HFFc6 (cell line): ENCODE data around the gene MGAT3. TPM values are rescaled to one million over a fixed set of nuclear protein-coding genes. Genes with fewer than 3 reads are reported as not detected.

ENCODE experiments used
- DNase-seq: peaks from one replicate; pipeline ENCODE4 v3.0.0-alpha.2; 2018
- H3K27ac Mint-ChIP-seq: 2 replicates; pipeline ENCODE4 v1.8.0; 2020; ENCODE audit warnings: mild to moderate bottlenecking, mixed read lengths
- H3K27me3 Mint-ChIP-seq: 2 replicates; pipeline ENCODE4 v1.8.0; 2021; ENCODE audit warnings: mild to moderate bottlenecking, moderate library complexity, mixed read lengths; ENCODE audit not compliant: insufficient read depth
- H3K36me3 Mint-ChIP-seq: 2 replicates; pipeline ENCODE4 v1.8.0; 2021; ENCODE audit warnings: low read depth, mixed read lengths
- H3K4me1 Mint-ChIP-seq: 2 replicates; pipeline ENCODE4 v1.8.0; 2020; ENCODE audit warnings: low read depth, mixed read lengths
- H3K4me3 Mint-ChIP-seq: 2 replicates; pipeline ENCODE4 v1.8.0; 2020; ENCODE audit warnings: mild to moderate bottlenecking, moderate library complexity, mixed read lengths
- H3K9me3 Mint-ChIP-seq: 2 replicates; pipeline ENCODE4 v1.8.0; 2020; ENCODE audit warnings: mild to moderate bottlenecking, mixed read lengths
- CTCF ChIP-seq: fragments of 200-600 bp; sonication (generic); IDR thresholded peaks from 2 replicates; pipeline ENCODE4 v1.5.0; 2021; ENCODE audit warnings: antibody characterized with exemption, mild to moderate bottlenecking
- total RNA-seq, 6 experiments: library from RNA; stranded (reverse); fragmentation: NEBNext Ultra II Directional; extraction: Animal tissue kit (Norgen Biotek cat#: 25700); gene quantifications; 2 replicates in 1 of 6; 3 replicates in 5 of 6; pipeline ENCODE4 v1.2.3, GENCODE V29; 2021

MGAT3 gene
- total RNA-seq, 6 experiments from 2014 or later = not detected

GRCh38 chr22:39468487-39469325 is 11.9 kb downstream of the MGAT3 start:
- Mint-ChIP-seq H3K4me3 (no peak overlapping the region), H3K27me3 (peaks cover 14% of the 10 kb centered on the region), H3K27ac (no peak overlapping the region), H3K4me1 (peaks cover 34% of the 10 kb centered on the region), H3K36me3 (no peaks in the 10 kb centered on the region), H3K9me3 (no peaks in the 10 kb centered on the region)
- no peak for DNase-seq
- TF ChIP-seq CTCF = no peak

- DNase-seq = no peak
- peaks cover 40% of the 10 kb centered on the region for H3K4me1 Mint-ChIP-seq
- TF ChIP-seq CTCF = no peak
- peaks cover 14% of the 10 kb centered on the region for H3K27me3 Mint-ChIP-seq
- no peaks in the 10 kb centered on the region for H3K9me3 Mint-ChIP-seq
- no peak overlapping the region for H3K4me3 Mint-ChIP-seq
- H3K36me3 Mint-ChIP-seq = no peaks in the 10 kb centered on the region
- H3K27ac Mint-ChIP-seq = no peak overlapping the region
Measured at GRCh38 chr22:39469326-39469680, 12.5 kb downstream of the MGAT3 start.

GRCh38 chr22:39469681-39470450 is 13.1 kb downstream of the MGAT3 start:
- peaks cover 45% of the 10 kb centered on the region for H3K4me1 Mint-ChIP-seq

GRCh38 chr22:39470451-39471291 is 13.9 kb downstream of the MGAT3 start:
- TF ChIP-seq CTCF = no peak
- H3K36me3 Mint-ChIP-seq = no peaks in the 10 kb centered on the region
- no peak for DNase-seq
- H3K27me3 Mint-ChIP-seq = peaks cover 14% of the 10 kb centered on the region
- H3K27ac Mint-ChIP-seq = peak overlapping the region; percentile 25; the same call in 1 of the 2 replicates
- no peak overlapping the region for H3K4me3 Mint-ChIP-seq
- H3K9me3 Mint-ChIP-seq = no peaks in the 10 kb centered on the region
- peaks cover 53% of the 10 kb centered on the region for H3K4me1 Mint-ChIP-seq

More at GRCh38 chr22:39469681-39470450, 13.1 kb downstream of the MGAT3 start:
- Mint-ChIP-seq H3K27me3 (peaks cover 14% of the 10 kb centered on the region), H3K9me3 (no peaks in the 10 kb centered on the region), H3K4me3 (no peak overlapping the region), H3K27ac (peak overlapping the region; percentile 25; the same call in 1 of the 2 replicates), H3K36me3 (no peaks in the 10 kb centered on the region)
- DNase-seq = no peak
- no peak for TF ChIP-seq CTCF
